ENCODE data around the gene CDO1.
A peak's percentile ranks its signal among the peaks of the same experiment; 100 is the strongest.

CDO1 gene

GRCh38 chr5:115847290-115847689 is 30.8 kb upstream of the CDO1 start:
- H3K4me3 ChIP-seq (ENCODE audit: low read length in 2 of 2), result no peak overlapping the region
- H3K36me3 ChIP-seq (ENCODE audit: control insufficient read depth in 2 of 2, insufficient read depth in 2 of 2, low read length in 2 of 2), result no peaks in the 10 kb centered on the region
- H3K9ac ChIP-seq (ENCODE audit: low read depth in 1 of 2, low read length in 2 of 2), result no peak overlapping the region
- no peaks in the 10 kb centered on the region for H3K9me3 ChIP-seq (ENCODE audit: control insufficient read depth in 2 of 2, low read length in 2 of 2)
- H3K4me1 ChIP-seq (ENCODE audit: control insufficient read depth in 2 of 2, insufficient read depth in 2 of 2, low read length in 2 of 2), result peaks cover 0 to 14% of the 10 kb centered on the region in 2 donors
- H3K27ac ChIP-seq (ENCODE audit: low read depth in 2 of 2, low read length in 2 of 2), result no peak overlapping the region
- no peaks in the 10 kb centered on the region for H3K27me3 ChIP-seq (ENCODE audit: control insufficient read depth in 2 of 2, insufficient read depth in 2 of 2, low read length in 2 of 2)

GRCh38 chr5:115844321-115844817 is 27.9 kb upstream of the CDO1 start:
- Histone ChIP-seq H3K36me3 (ENCODE audit: control insufficient read depth in 2 of 2, insufficient read depth in 2 of 2, low read length in 2 of 2) (no peaks in the 10 kb centered on the region), H3K9ac (ENCODE audit: low read depth in 1 of 2, low read length in 2 of 2) (no peak overlapping the region), H3K4me1 (ENCODE audit: control insufficient read depth in 2 of 2, insufficient read depth in 2 of 2, low read length in 2 of 2) (peaks cover 9 to 21% of the 10 kb centered on the region in 2 donors), H3K4me3 (ENCODE audit: low read length in 2 of 2) (no peak overlapping the region), H3K27me3 (ENCODE audit: control insufficient read depth in 2 of 2, insufficient read depth in 2 of 2, low read length in 2 of 2) (no peaks in the 10 kb centered on the region), H3K9me3 (ENCODE audit: control insufficient read depth in 2 of 2, low read length in 2 of 2) (no peaks in the 10 kb centered on the region), H3K27ac (ENCODE audit: low read depth in 2 of 2, low read length in 2 of 2) (no peak overlapping the region)

- H3K9me3 ChIP-seq (ENCODE audit: control insufficient read depth in 2 of 2, low read length in 2 of 2), result no peaks in the 10 kb centered on the region
- no peak overlapping the region for H3K9ac ChIP-seq (ENCODE audit: low read depth in 1 of 2, low read length in 2 of 2)
- H3K27me3 ChIP-seq (ENCODE audit: control insufficient read depth in 2 of 2, insufficient read depth in 2 of 2, low read length in 2 of 2), result no peaks in the 10 kb centered on the region
- H3K4me3 ChIP-seq (ENCODE audit: low read length in 2 of 2), result peak overlapping the region in 1 of 2 donors; percentile 93
- no peak overlapping the region for H3K27ac ChIP-seq (ENCODE audit: low read depth in 2 of 2, low read length in 2 of 2)
- H3K4me1 ChIP-seq (ENCODE audit: control insufficient read depth in 2 of 2, insufficient read depth in 2 of 2, low read length in 2 of 2), result peaks cover 12 to 27% of the 10 kb centered on the region in 2 donors
- H3K36me3 ChIP-seq (ENCODE audit: control insufficient read depth in 2 of 2, insufficient read depth in 2 of 2, low read length in 2 of 2), result no peaks in the 10 kb centered on the region
These were observed 27.1 kb upstream of the CDO1 start for GRCh38 chr5:115843444-115844130.

- H3K9me3 ChIP-seq (ENCODE audit: control insufficient read depth in 2 of 2, low read length in 2 of 2), result no peaks in the 10 kb centered on the region
- H3K4me3 ChIP-seq (ENCODE audit: low read length in 2 of 2), result peak overlapping the region; percentile 93
- H3K4me1 ChIP-seq (ENCODE audit: control insufficient read depth in 2 of 2, insufficient read depth in 2 of 2, low read length in 2 of 2), result peaks cover 15 to 28% of the 10 kb centered on the region in 2 donors
- no peak overlapping the region for H3K27ac ChIP-seq (ENCODE audit: low read depth in 2 of 2, low read length in 2 of 2)
- H3K36me3 ChIP-seq (ENCODE audit: control insufficient read depth in 2 of 2, insufficient read depth in 2 of 2, low read length in 2 of 2), result no peaks in the 10 kb centered on the region
- H3K27me3 ChIP-seq (ENCODE audit: control insufficient read depth in 2 of 2, insufficient read depth in 2 of 2, low read length in 2 of 2), result no peaks in the 10 kb centered on the region
- peak overlapping the region; percentile 81 to 92 for H3K9ac ChIP-seq (ENCODE audit: low read depth in 1 of 2, low read length in 2 of 2)
These were observed 26.5 kb upstream of the CDO1 start for GRCh38 chr5:115842952-115843351.

- Histone ChIP-seq H3K9me3 (ENCODE audit: control insufficient read depth in 2 of 2, low read length in 2 of 2) (no peaks in the 10 kb centered on the region), H3K9ac (ENCODE audit: low read depth in 1 of 2, low read length in 2 of 2) (peak overlapping the region; percentile 81 to 92), H3K4me3 (ENCODE audit: low read length in 2 of 2) (peak overlapping the region; percentile 93), H3K4me1 (ENCODE audit: control insufficient read depth in 2 of 2, insufficient read depth in 2 of 2, low read length in 2 of 2) (peaks cover 15 to 28% of the 10 kb centered on the region in 2 donors), H3K36me3 (ENCODE audit: control insufficient read depth in 2 of 2, insufficient read depth in 2 of 2, low read length in 2 of 2) (peaks cover 2 to 4% of the 10 kb centered on the region in 2 donors), H3K27ac (ENCODE audit: low read depth in 2 of 2, low read length in 2 of 2) (peak overlapping the region; percentile 93 to 94), H3K27me3 (ENCODE audit: control insufficient read depth in 2 of 2, insufficient read depth in 2 of 2, low read length in 2 of 2) (no peaks in the 10 kb centered on the region)
These were observed 25.9 kb upstream of the CDO1 start for GRCh38 chr5:115842089-115842935.

GRCh38 chr5:115841382-115842088 is 25.1 kb upstream of the CDO1 start, which contains the start of the genes AP3S1 and ATG12:
Gene AP3S1 (plus strand): TSS chr5:115841935. CDS start chr5:115842038, 103 bp downstream.
Gene ATG12 (minus strand): TSS chr5:115841565. CDS start chr5:115841552, 13 bp downstream.
- peaks cover 15 to 28% of the 10 kb centered on the region in 2 donors for H3K4me1 ChIP-seq (ENCODE audit: control insufficient read depth in 2 of 2, insufficient read depth in 2 of 2, low read length in 2 of 2)
- H3K4me3 ChIP-seq (ENCODE audit: low read length in 2 of 2), result peak within 1 kb of the TSS; percentile 93
- peak within 1 kb of the TSS; percentile 93 to 94 for H3K27ac ChIP-seq (ENCODE audit: low read depth in 2 of 2, low read length in 2 of 2)
- H3K36me3 ChIP-seq (ENCODE audit: control insufficient read depth in 2 of 2, insufficient read depth in 2 of 2, low read length in 2 of 2), result peaks cover 6 to 7% of the 10 kb centered on the region in 2 donors
- no peaks in the 10 kb centered on the region for H3K9me3 ChIP-seq (ENCODE audit: control insufficient read depth in 2 of 2, low read length in 2 of 2)
- no peaks in the 10 kb centered on the region for H3K27me3 ChIP-seq (ENCODE audit: control insufficient read depth in 2 of 2, insufficient read depth in 2 of 2, low read length in 2 of 2)
- peak within 1 kb of the TSS; percentile 92 for H3K9ac ChIP-seq (ENCODE audit: low read depth in 1 of 2, low read length in 2 of 2)

- Histone ChIP-seq H3K9me3 (ENCODE audit: control insufficient read depth in 2 of 2, low read length in 2 of 2) (no peaks in the 10 kb centered on the region), H3K27me3 (ENCODE audit: control insufficient read depth in 2 of 2, insufficient read depth in 2 of 2, low read length in 2 of 2) (no peaks in the 10 kb centered on the region), H3K9ac (ENCODE audit: low read depth in 1 of 2, low read length in 2 of 2) (peak overlapping the region; percentile 92), H3K4me1 (ENCODE audit: control insufficient read depth in 2 of 2, insufficient read depth in 2 of 2, low read length in 2 of 2) (peaks cover 15 to 28% of the 10 kb centered on the region in 2 donors), H3K27ac (ENCODE audit: low read depth in 2 of 2, low read length in 2 of 2) (peak overlapping the region; percentile 93 to 94), H3K4me3 (ENCODE audit: low read length in 2 of 2) (peak overlapping the region; percentile 93), H3K36me3 (ENCODE audit: control insufficient read depth in 2 of 2, insufficient read depth in 2 of 2, low read length in 2 of 2) (peaks cover 12 to 13% of the 10 kb centered on the region in 2 donors)
These were observed 24.4 kb upstream of the CDO1 start for GRCh38 chr5:115840873-115841272.

GRCh38 chr5:115838885-115839518 is 22.5 kb upstream of the CDO1 start:
- Histone ChIP-seq H3K27me3 (ENCODE audit: control insufficient read depth in 2 of 2, insufficient read depth in 2 of 2, low read length in 2 of 2) (no peaks in the 10 kb centered on the region), H3K27ac (ENCODE audit: low read depth in 2 of 2, low read length in 2 of 2) (no peak overlapping the region), H3K9ac (ENCODE audit: low read depth in 1 of 2, low read length in 2 of 2) (no peak overlapping the region), H3K36me3 (ENCODE audit: control insufficient read depth in 2 of 2, insufficient read depth in 2 of 2, low read length in 2 of 2) (peaks cover 23 to 28% of the 10 kb centered on the region in 2 donors), H3K9me3 (ENCODE audit: control insufficient read depth in 2 of 2, low read length in 2 of 2) (no peaks in the 10 kb centered on the region), H3K4me3 (ENCODE audit: low read length in 2 of 2) (no peak overlapping the region), H3K4me1 (ENCODE audit: control insufficient read depth in 2 of 2, insufficient read depth in 2 of 2, low read length in 2 of 2) (peaks cover 15 to 26% of the 10 kb centered on the region in 2 donors)

GRCh38 chr5:115835481-115835880 is 19.0 kb upstream of the CDO1 start:
- Histone ChIP-seq H3K4me3 (ENCODE audit: low read length in 2 of 2) (no peak overlapping the region), H3K4me1 (ENCODE audit: control insufficient read depth in 2 of 2, insufficient read depth in 2 of 2, low read length in 2 of 2) (peaks cover 13 to 15% of the 10 kb centered on the region in 2 donors), H3K36me3 (ENCODE audit: control insufficient read depth in 2 of 2, insufficient read depth in 2 of 2, low read length in 2 of 2) (peaks cover 33 to 46% of the 10 kb centered on the region in 2 donors), H3K27me3 (ENCODE audit: control insufficient read depth in 2 of 2, insufficient read depth in 2 of 2, low read length in 2 of 2) (no peaks in the 10 kb centered on the region), H3K27ac (ENCODE audit: low read depth in 2 of 2, low read length in 2 of 2) (no peak overlapping the region), H3K9me3 (ENCODE audit: control insufficient read depth in 2 of 2, low read length in 2 of 2) (no peaks in the 10 kb centered on the region), H3K9ac (ENCODE audit: low read depth in 1 of 2, low read length in 2 of 2) (no peak overlapping the region)

All from mucosa of rectum (tissue), 2 donors.